ENCODE data around the gene CEP112.

The CEP112 gene

DNA sequence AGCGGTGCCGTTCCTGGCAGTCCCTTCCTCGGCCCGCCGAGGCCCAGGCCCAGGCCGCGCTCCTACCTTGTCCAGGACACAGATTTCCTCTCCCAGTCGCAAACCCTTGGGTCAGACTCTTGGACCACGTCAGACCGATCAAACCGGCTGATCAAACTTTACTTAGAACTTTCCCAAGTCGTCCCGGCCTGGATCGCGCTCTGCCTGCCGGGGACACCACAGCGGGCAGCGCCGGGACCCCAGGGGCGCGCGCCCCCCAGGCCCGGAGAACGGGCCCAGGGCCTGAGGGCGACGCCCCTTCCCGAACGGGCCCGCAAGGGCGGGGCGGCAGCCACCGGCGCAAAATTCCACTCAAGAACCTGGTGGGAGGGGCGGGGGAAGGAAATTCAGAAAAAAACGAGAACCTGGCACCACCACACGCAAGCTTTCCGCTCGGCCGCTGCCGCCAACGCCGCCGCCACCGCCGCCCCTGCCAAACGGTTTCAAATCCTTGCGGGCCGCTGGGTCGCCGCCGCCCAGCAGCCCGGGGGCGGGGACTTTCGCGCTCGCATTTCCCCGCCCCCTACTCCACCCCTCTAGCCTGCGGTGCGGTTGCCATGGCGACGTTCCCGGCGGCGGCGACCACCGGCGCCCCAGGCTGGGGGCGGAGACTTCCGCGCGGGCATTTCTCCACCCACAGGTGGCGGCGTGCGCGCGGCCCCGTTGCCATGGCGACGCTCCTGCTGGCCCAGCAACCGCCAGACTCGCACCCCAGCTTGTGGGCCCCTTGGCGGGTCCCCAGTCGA lies at the start of gene CEP112:
CEP112 (minus strand) TSS at position 541 of the 785 bp plus-strand sequence.
- TF ChIP-seq, protein P1, sequence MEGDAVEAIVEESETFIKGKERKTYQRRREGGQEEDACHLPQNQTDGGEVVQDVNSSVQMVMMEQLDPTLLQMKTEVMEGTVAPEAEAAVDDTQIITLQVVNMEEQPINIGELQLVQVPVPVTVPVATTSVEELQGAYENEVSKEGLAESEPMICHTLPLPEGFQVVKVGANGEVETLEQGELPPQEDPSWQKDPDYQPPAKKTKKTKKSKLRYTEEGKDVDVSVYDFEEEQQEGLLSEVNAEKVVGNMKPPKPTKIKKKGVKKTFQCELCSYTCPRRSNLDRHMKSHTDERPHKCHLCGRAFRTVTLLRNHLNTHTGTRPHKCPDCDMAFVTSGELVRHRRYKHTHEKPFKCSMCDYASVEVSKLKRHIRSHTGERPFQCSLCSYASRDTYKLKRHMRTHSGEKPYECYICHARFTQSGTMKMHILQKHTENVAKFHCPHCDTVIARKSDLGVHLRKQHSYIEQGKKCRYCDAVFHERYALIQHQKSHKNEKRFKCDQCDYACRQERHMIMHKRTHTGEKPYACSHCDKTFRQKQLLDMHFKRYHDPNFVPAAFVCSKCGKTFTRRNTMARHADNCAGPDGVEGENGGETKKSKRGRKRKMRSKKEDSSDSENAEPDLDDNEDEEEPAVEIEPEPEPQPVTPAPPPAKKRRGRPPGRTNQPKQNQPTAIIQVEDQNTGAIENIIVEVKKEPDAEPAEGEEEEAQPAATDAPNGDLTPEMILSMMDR (conservative IDR thresholded peaks at IDR 0.05; ENCODE audit: low read depth) = no peak
- peak; percentile 61 for DNase-seq (ENCODE audit: low spot score)
- CTCF ChIA-PET = interaction anchor here (0.6 kb wide), 1 partner anchor 540 kb away, joined by 3 read pairs; no protein-coding TSS in a partner anchor
- peak within 1 kb of the TSS; percentile 71 for H3K27ac ChIP-seq
- POLR2A ChIA-PET (ENCODE audit: low non-redundant PET) = no interaction called here

DNA sequence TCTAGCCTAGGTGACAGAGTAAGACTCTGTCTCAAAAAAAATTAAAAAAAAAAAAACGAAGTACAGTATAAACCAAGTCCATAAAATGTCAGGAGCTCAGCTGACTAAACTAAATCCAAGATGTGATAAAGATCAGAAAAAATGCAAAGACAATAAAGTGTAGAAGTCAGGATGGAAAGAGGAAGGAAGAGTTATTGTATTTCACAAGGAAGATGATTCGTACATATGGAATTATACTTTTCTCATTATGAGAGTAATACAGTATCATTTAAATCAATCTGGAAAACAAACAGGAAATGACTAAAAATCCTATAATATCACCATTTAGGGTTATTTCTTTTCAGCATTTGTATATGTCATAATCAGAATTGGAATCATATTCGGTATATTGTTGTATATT lies 48.7 kb upstream of the CEP112 start:
- ChIA-PET CTCF (interaction anchor here (0.5 to 0.7 kb wide), 4 partner anchors 10 to 840 kb away, joined by 3 to 8 read pairs (median 4); no protein-coding TSS in a partner anchor), POLR2A (ENCODE audit: low non-redundant PET) (no interaction called here)
- TF ChIP-seq, protein P1 (conservative IDR thresholded peaks at IDR 0.05; ENCODE audit: low read depth) = no peak
- DNase-seq (ENCODE audit: low spot score) = peak; percentile 4
- H3K27ac ChIP-seq = no peak overlapping the region

DNA sequence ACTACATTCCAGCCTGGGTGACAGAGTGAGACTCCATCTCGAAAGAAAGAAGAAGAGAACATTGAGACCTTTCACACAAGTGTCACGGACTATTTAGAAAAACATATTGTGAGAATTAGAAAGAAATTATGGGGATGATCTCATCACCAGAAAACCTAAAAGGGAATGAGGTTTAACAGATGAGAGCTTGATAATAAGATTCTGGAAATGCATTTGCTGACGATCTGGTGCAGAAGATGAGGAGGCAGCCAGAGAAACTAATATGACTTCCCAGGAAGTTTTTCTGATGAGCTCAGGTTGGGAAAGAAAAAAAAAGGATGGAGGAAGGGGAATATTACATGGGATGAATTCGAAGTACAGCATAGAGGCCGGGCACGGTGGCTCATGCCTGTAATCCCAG lies 48.1 kb upstream of the CEP112 start:
- POLR2A ChIA-PET (ENCODE audit: low non-redundant PET) = no interaction called here
- CTCF ChIA-PET = interaction anchor here (0.5 to 0.6 kb wide), 2 partner anchors 11 to 555 kb away, joined by 5 to 8 read pairs; no protein-coding TSS in a partner anchor

DNA sequence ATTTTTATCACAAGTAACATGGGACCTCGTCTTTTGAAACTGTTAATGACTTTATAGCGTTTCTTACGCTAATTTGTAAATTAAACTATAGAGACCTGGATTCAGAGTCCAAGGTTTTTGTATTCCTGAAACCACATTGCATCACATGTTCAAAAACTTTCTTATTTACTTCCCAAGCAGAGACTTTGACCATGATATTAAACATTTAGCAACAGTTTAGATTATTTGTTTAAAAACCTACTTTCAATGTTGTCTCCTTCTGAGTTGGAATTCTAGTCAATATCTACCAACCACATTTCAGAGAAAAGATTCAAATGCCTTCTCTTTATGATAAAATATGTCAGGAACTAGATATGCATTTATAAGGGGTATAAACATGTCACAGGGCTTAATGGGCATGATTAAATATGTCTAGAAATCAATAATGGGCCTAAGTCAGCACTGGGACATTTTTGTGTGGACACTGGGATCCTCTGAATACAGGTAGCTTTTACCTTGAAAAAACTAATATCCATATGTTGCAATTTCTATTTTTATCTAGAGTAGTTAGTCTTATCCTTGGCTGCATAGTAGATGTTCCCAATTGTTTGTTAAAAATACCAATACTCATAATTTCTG lies 43.6 kb upstream of the CEP112 start:
- no peak overlapping the region for H3K27ac ChIP-seq
- TF ChIP-seq, protein P1 (conservative IDR thresholded peaks at IDR 0.05; ENCODE audit: low read depth) = no peak
- CTCF ChIA-PET = no interaction called here
- POLR2A ChIA-PET (ENCODE audit: low non-redundant PET) = no interaction called here
- DNase-seq (ENCODE audit: low spot score) = no peak

More for the DNA sequence above, 48.1 kb upstream of the CEP112 start:
- TF ChIP-seq, protein P1 (conservative IDR thresholded peaks at IDR 0.05; ENCODE audit: low read depth) = no peak
- no peak for DNase-seq (ENCODE audit: low spot score)
- H3K27ac ChIP-seq = no peak overlapping the region

DNA sequence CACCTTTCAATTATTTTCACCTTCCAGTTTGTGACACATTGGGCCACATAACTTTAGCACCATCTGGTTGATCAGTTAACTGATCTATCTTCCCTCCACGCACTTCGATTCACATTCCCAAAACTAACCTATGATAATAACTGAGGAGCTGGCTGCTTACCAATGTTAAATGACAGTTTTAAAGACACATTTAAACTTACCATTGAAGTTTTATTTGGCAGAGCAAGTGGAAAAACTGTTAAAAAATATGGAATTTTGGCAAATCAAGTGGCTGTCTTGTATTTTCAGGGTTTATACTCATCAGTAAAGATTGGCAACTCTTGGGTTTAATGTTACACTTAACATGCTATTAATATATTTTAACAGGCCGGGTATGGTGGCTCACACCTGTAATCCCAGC lies 42.7 kb upstream of the CEP112 start:
- TF ChIP-seq, protein P1 (conservative IDR thresholded peaks at IDR 0.05; ENCODE audit: low read depth) = no peak
- no peak overlapping the region for H3K27ac ChIP-seq
- DNase-seq (ENCODE audit: low spot score) = no peak
- ChIA-PET POLR2A (ENCODE audit: low non-redundant PET) (no interaction called here), CTCF (no interaction called here)

DNA sequence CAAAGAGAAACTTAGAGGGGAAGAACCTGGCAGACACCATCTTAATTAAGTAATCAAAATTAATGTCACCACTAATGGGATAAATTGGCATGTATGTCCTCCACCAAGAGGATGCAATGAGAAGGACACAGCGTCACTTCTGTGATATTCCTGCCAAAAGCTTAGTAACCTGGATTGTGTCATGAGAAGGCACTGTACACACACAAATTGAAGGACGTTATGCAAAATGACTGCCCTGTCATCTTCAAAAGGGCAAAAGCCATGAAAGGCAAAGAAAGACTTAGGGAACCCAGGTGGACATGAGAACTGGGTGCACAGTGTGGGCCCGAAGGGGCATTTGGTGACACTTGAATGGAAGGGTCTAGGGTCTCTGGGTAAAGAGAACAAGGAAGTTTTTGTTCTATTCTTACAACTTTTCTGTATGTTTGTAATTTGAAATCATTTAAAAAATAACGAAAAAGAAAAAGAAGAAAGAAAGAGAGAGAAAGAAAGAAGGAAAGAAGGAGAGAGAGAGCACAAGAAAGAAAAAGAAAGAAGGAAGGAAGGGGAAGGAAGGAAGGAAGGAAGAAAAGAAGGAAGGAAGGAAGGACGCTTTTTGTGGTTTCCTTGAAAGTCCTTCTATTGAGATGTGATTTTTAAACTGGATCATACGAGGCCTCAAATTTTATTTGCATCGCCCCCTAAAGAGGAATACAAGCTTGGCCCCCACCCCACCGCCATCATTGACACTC lies 41.3 kb upstream of the CEP112 start:
- TF ChIP-seq, protein P1 (conservative IDR thresholded peaks at IDR 0.05; ENCODE audit: low read depth) = no peak
- H3K27ac ChIP-seq = no peak overlapping the region
- ChIA-PET CTCF (no interaction called here), POLR2A (ENCODE audit: low non-redundant PET) (no interaction called here)
- DNase-seq (ENCODE audit: low spot score) = no peak
